SK-MEL-5 (cell line): Measurements from ENCODE around the gene DERL2. TPM values are rescaled to one million over a fixed set of nuclear protein-coding genes. Genes with fewer than 3 reads are reported as not detected.
"Not testable (repeated sequence)": the region's sequence is repeated elsewhere in the genome, so short reads cannot be mapped to it uniquely, and the experiment has no call there.

Source experiments
- DNase-seq: peaks from one replicate; pipeline ENCODE4 v3.0.0-alpha.2; 2016; ENCODE audit warnings: low read depth, low spot score
- in situ Hi-C: cut with HindIII; loops from 2 replicates; pipeline ENCODE4 v1.10.0; 2016; ENCODE audit warnings: low sequenced_read_pairs, high pct_unique_total_duplicates, low pct_unique_long_range_greater_than_20kb
- total RNA-seq: library from RNA; depleted of rRNA; stranded (reverse); fragments of >200 nt; shearing (Covaris generic); gene quantifications from 2 replicates; pipeline ENCODE4 v1.2.3, GENCODE V29; 2014

Gene DERL2
- total RNA-seq, 1 experiment from 2014 or later, result 82.1 TPM

DNA sequence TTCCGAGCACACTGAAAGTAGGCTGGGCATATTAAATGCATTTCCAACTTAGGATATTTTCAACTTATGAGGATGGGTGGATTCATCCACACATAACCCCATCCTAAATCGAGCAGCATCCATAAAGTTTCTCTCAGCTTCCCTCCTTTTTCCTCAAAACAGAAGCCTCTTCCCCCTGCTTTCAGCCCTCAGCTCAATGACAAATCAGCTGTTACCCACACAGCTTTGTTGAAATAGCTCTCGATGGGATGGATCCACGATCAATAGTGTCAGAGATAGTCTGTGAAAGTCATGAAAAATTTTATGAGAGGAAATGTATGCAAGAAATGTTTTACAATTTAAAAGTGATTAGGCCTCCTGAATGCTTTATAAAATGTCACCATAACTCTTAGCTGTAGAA lies 19.7 kb downstream of the DERL2 start:
- in situ Hi-C loops, result no loop called here

GRCh38 chr17:5464717-5465507 lies 21.1 kb downstream of the DERL2 start:
- DNase-seq, result peak; percentile 91
- in situ Hi-C loops, result no loop called here

More for the DNA sequence above, 19.7 kb downstream of the DERL2 start:
- no peak for DNase-seq

- in situ Hi-C loops, result no loop called here
- no peak for DNase-seq
Observed at GRCh38 chr17:5446786-5447185, 39.2 kb downstream of the DERL2 start.

GRCh38 chr17:5444209-5444608 lies 41.8 kb downstream of the DERL2 start:
- DNase-seq, result no peak
- in situ Hi-C loops, result no loop called here

- no peak for DNase-seq
- in situ Hi-C loops, result no loop called here
Observed at GRCh38 chr17:5443728-5444127, 42.2 kb downstream of the DERL2 start.

- DNase-seq, result no peak
- in situ Hi-C loops, result no loop called here
Observed at GRCh38 chr17:5439446-5439764, 46.6 kb downstream of the DERL2 start.

DNA sequence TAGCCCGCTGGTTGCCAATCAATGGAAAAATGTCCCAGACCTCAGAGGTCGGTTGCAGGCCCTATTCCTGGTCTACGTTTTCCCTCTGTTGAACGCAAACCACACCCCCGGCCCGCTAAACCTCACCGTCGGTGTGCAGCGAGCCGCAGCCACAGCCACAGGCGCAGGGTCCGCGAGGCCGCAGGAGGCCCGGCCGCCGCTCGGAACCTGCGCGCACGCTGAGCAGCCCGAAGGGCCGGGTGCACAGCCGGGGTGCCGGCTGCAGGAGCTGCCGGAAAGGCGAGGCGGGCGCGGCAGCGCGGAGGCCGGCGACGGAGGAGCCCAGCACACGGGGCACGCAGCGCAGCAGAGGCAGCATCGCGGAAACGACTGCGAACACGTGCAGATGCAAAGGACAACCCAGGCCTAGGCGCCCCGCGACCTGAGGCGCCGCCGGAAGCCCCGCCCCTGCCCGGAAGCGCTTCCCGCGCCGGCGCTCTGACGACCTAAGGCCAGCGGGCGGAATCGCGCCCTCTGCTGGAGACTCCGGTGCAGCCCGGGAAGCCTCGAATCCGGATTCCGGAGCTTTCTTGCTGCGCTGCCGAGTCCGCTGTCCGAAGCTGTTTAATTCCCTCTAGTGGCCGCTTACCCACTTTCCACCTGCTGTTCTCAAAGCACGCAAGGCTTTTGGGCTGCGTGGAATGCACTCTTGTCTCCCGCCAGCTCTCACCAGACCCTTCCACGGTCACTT lies 47.1 kb downstream of the DERL2 start, which contains the start of gene C1QBP:
Gene C1QBP, minus strand, starts transcription at position 440 of the 730 bp plus-strand sequence. Its CDS starts 82 bp downstream, at position 358.
- in situ Hi-C loops, result no loop called here
- DNase-seq, result peak; percentile 93

DNA sequence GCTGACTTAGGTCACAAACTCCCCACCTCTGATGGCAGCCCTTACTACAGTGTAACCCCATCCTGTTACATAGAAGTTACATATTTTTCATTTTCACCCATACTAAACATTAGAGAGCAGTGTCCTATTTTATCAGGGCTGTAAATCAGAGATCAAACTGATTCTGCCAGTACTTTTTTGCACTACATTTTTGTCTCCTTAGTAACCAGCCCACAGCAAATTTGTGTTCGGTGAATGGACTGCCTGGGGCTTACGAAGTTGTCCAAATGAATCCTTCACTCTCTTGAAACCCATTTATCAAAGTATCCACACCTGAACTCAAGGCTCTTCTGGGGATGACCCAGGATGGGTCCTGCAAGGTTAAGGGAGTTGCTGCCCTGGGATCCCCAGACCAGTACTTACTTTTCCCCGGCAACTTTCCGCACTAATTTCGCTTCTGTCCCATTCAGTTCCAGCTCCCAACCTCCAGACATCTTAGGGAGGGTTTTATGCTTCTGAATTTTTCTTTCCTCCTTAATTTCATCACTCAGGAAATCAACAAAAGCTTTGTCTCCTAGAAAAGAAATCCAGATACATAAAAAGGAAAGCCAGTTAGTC lies 48.2 kb downstream of the DERL2 start:
- no peak for DNase-seq

GRCh38 chr17:5435781-5436315 lies 50.1 kb downstream of the DERL2 start:
- in situ Hi-C loops, result not testable (repeated sequence)

More for the DNA sequence above, 48.2 kb downstream of the DERL2 start:
- in situ Hi-C loops, result no loop called here

DNA sequence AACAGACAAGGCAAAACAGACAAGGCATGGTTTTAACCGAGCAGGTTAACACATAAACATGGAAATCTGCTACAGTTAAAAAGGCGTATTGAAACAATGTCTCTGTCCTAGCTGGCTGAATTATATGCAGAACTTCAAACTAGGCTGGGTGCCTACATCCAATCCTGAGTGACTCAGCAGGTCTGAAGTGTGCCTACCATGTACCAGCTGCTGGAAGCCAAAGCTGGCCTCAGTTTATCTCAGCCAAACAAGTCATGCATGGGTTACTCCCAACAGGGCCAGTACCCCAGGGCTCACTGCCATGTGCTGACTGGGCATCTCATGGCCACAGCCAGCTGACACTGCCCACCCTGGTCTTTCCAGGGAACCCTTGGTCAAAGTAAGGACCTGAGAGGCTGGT lies 51.0 kb downstream of the DERL2 start:
- no peak for DNase-seq
- in situ Hi-C loops, result no loop called here

More at GRCh38 chr17:5435781-5436315, 50.1 kb downstream of the DERL2 start:
- not testable (repeated sequence) for DNase-seq

GRCh38 chr17:5431949-5432556 lies 53.9 kb downstream of the DERL2 start:
- DNase-seq, result no peak
- in situ Hi-C loops, result no loop called here

GRCh38 chr17:5431234-5431633 lies 54.7 kb downstream of the DERL2 start:
- in situ Hi-C loops, DNase-seq: not testable (repeated sequence)

DNA sequence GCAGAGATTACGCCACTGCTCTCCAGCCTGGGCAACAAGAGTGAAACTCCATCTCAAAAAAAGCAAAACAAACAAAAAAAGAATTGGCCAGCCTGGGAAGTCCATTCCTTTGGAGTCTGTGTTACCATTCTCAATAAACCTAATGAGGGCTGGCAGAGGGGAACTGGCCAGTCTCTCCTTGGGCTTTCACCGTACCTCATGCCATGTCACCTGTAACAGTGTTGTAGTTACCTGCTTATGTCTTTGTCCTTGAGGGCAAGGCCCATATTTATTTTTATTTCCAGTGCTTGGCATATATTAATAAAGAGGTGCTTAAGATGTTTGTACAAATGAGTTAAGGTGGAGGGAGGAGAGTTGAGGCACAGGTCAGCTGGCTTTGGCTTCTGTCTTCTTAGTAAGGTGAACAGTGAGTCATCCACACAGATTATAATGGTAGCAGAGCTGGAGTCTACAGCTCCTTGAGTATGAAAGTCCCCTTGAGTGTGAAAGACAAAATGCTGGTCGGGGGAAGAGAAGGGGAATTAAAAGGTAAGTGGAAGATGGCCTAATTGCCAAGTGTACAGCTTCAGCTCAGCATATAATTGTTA lies 55.5 kb downstream of the DERL2 start:
- DNase-seq, result no peak
- in situ Hi-C loops, result no loop called here

DNA sequence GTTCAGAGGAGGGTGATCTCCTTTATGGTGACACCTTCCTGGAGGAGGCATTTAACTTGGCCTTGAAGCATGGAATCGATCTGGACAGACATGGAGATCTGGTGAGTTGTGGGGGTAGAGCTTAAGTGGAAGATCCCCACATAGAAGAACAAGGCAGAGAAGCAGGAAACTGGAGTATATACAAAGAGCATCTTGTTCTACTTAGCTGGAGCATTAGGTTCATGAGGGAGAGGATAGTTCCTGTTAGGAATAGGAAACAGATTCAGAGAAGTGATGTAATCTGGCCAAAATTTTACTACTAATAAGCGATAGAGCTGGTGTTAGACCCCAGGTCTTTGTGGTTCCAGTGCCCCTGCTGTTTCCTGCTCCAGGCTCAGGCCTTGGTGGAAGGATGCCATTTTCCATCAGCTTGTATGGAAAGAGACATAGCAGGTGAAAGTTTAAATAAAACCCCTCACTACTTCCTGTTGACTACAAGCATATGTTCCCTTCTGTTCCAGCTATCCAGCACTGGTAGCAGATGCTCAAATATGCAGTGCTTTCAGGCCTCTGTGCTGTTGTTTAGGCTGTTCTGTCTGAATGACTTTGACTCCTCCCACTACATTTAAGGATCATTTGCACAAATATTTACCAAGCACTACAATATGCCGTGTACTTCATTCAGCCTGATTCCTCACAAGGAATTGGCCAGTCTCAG lies 56.6 kb downstream of the DERL2 start:
- in situ Hi-C loops, result no loop called here
- peak; percentile 32 for DNase-seq

GRCh38 chr17:5425826-5426225 lies 60.2 kb downstream of the DERL2 start:
- no peak for DNase-seq
- in situ Hi-C loops, result no loop called here

DNA sequence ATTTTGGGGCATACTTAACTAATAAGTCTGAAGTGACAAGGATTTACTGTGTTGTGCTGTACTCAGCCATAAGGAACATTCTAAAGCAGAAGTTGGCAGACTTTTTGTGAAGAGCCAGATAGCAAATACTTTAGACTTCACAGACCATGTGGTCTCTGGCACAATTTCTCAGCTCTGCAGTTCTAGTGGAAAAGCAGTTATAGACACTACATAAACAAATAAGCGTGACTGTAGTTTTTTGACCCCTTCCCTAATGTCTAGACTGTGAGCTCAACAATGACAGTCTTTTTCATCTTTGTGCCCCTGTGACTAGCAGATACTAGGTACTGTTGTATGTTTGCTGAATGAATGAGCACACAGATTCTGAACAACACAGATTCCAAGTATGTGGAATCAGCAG lies 61.1 kb downstream of the DERL2 start:
- DNase-seq, result no peak
- in situ Hi-C loops, result no loop called here

DNA sequence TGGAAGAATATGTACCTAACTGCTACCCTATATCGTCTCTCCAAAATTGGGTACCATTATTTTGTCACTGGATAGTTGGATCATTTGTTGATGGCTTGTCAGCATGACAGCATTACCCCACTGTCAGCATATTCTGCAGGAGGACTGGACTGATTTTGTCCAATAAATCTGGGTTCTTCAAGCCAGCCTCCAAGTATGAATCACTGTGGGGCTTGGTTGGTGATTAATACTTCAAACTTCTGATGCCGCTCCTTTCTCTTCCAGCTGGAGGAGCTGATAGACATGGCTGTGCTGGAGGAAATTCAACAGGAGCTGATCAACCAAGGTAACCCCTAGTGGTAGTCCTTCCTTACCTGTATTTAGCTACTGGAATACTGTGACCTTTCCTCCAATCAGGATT lies 63.5 kb downstream of the DERL2 start:
- no peak for DNase-seq
- in situ Hi-C loops, result no loop called here
